ENCODE data around the gene EBNA1BP2. TPM values are rescaled to one million over a fixed set of nuclear protein-coding genes. Genes with fewer than 3 reads are reported as not detected.
"Not testable (repeated sequence)": the region's sequence is repeated elsewhere in the genome, so short reads cannot be mapped to it uniquely, and the experiment has no call there.

Gene EBNA1BP2
- total RNA-seq, 2 experiments from 2014 or later, result 115 TPM

DNA sequence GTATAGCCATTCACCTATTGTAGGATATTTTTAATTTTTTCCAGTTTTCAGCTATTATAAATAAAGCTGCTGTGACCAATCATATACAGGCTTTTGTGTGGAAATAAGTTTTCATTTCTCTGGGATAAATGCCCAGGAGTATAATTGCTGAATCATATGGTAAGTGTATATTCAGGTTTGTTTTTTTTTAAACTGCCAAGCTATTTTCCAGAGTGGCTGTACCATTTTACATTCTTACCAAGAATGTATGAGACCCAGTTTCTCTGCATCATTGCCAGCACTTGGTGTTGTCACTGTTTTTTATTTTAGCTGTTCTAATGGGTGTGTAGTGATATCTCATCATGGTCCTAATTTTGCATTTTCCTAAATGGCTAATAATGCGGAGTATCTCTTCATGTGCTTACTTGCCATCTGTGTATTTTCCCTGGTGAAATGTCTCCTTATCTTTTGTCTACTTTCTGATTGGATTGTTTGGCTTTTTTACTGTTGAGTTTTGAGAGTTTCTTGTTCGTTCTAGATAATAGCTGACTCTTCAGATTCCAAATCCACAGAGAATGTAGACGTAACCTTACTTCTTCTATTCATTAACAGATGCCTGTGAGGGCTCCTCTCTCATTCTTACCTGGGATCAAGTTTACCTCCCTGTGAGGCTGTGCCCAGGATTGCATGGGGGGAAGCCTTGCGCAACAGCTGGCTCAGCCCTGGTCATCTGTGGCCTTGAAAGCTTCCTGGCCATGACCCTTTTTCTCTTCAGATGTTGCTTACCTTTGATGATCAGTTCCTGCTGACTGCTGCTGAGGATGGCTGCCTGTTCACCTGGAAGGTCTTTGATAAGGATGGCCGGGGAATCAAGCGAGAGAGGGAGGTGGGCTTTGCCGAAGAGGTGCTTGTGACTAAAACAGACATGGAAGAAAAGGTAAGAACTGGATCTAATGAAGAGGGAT lies 42.7 kb upstream of the EBNA1BP2 start:
- ChIA-PET POLR2A (no interaction called here), CTCF (interaction anchor here (4.0 kb wide), 1 partner anchor 12 kb away, joined by 15 read pairs; no protein-coding TSS in a partner anchor)
- no peak overlapping the region for H3K4me3 Mint-ChIP-seq
- DNase-seq (no peak), ATAC-seq (no peak)
- H3K9me3 Mint-ChIP-seq, result no peaks in the 10 kb centered on the region
- H3K27ac Mint-ChIP-seq, result no peak overlapping the region
- no peaks in the 10 kb centered on the region for H3K4me1 Mint-ChIP-seq (ENCODE audit: low read depth)
- no peaks in the 10 kb centered on the region for H3K27me3 Mint-ChIP-seq
- H3K36me3 Mint-ChIP-seq (ENCODE audit: low read depth), result no peaks in the 10 kb centered on the region
- intact Hi-C loops (cut with micrococcal nuclease), result no loop called here
- TF ChIP-seq, protein P1, sequence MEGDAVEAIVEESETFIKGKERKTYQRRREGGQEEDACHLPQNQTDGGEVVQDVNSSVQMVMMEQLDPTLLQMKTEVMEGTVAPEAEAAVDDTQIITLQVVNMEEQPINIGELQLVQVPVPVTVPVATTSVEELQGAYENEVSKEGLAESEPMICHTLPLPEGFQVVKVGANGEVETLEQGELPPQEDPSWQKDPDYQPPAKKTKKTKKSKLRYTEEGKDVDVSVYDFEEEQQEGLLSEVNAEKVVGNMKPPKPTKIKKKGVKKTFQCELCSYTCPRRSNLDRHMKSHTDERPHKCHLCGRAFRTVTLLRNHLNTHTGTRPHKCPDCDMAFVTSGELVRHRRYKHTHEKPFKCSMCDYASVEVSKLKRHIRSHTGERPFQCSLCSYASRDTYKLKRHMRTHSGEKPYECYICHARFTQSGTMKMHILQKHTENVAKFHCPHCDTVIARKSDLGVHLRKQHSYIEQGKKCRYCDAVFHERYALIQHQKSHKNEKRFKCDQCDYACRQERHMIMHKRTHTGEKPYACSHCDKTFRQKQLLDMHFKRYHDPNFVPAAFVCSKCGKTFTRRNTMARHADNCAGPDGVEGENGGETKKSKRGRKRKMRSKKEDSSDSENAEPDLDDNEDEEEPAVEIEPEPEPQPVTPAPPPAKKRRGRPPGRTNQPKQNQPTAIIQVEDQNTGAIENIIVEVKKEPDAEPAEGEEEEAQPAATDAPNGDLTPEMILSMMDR (IDR thresholded peaks at IDR 0.05), result no peak

DNA sequence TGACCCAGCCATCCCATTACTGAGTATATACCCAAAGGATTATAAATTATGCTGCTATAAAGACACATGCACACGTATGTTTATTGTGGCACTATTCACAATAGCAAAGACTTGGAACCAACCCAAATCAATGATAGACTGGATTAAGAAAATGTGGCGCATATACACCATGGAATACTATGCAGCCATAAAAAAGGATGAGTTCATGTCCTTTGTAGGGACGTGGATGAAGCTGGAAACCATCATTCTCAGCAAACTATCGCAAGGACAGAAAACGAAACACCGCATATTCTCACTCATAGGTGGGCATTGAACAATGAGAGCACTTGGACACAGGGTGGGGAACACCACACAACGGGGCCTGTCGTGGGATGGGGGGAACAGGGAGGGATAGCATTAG lies 36.2 kb upstream of the EBNA1BP2 start:
- H3K4me3 Mint-ChIP-seq; intact Hi-C loops (cut with micrococcal nuclease); ATAC-seq; H3K4me1 Mint-ChIP-seq (ENCODE audit: low read depth); H3K9me3 Mint-ChIP-seq; H3K27ac Mint-ChIP-seq; H3K27me3 Mint-ChIP-seq; POLR2A ChIA-PET; CTCF ChIA-PET; H3K36me3 Mint-ChIP-seq (ENCODE audit: low read depth); DNase-seq: not testable (repeated sequence)

DNA sequence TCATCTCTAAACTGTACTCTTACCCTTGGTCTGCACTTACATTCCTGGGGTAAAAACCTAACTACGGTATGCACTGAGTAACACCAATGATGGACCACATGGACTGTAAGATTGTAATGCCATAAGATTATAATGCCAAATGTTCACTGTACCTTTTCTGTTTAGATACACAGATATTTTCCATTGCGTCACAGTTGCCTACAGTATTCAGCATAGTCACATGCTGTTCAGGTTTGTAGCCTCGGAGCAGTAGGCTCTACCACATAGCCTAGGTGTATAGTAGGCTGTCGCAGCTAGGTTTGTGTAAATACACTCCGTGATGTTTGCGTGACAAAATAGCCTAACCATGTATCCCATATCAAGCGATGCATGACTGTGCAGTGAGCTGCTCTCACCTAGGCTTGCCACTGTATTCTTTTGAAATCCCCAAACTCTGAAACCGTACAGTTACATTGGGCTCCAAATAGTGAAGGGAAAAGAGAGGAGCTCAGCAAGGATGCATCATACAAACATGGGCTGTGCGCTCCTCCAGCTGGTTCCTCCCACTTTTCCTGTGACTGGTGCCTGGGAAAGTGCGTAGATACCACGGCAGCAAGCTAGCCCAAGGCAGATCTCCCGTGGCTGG lies 35.3 kb upstream of the EBNA1BP2 start:
- H3K27me3 Mint-ChIP-seq, result peaks cover 6% of the 10 kb centered on the region
- no peak overlapping the region for H3K27ac Mint-ChIP-seq
- TF ChIP-seq, protein P1 (IDR thresholded peaks at IDR 0.05), result no peak
- no peaks in the 10 kb centered on the region for H3K4me1 Mint-ChIP-seq (ENCODE audit: low read depth)
- DNase-seq, result no peak
- no peak overlapping the region for H3K4me3 Mint-ChIP-seq
- intact Hi-C loops (cut with micrococcal nuclease), result no loop called here
- ChIA-PET POLR2A (no interaction called here), CTCF (no interaction called here)
- peaks cover 4% of the 10 kb centered on the region for H3K9me3 Mint-ChIP-seq
- H3K36me3 Mint-ChIP-seq (ENCODE audit: low read depth), result no peaks in the 10 kb centered on the region
- ATAC-seq, result no peak

DNA sequence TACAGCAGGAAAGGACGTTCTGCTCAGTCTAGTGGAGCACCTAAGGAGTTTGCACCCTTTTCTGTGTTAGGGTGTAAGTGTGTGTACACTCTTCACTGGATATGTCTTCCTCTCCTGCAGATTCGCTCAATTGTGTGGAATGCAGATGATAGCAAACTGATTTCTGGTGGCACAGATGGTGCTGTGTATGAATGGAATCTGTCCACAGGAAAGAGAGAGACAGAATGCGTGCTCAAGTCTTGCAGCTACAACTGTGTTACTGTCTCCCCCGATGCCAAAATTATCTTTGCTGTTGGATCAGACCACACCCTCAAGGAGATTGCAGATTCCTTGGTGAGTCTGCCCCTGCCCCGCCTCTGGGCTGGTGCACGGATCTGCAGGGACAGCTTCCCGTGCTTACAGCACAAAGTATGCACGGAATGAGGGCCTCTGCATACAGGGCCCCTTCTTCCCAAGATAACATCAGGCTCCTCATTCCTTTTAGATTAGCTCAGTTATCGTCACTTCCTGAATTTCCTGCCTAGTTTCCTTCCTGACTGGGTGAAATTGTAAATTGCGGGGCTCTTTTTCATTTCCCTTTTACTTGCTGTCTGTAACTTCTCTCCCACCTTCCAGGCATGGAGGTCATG lies 34.6 kb upstream of the EBNA1BP2 start:
- Mint-ChIP-seq H3K9me3 (peaks cover 4% of the 10 kb centered on the region), H3K27ac (no peak overlapping the region), H3K27me3 (peaks cover 6% of the 10 kb centered on the region), H3K4me3 (no peak overlapping the region), H3K36me3 (ENCODE audit: low read depth) (no peaks in the 10 kb centered on the region), H3K4me1 (ENCODE audit: low read depth) (no peaks in the 10 kb centered on the region)
- ChIA-PET CTCF (no interaction called here), POLR2A (no interaction called here)
- DNase-seq (no peak), ATAC-seq (no peak)
- TF ChIP-seq, protein P1 (IDR thresholded peaks at IDR 0.05), result no peak
- intact Hi-C loops (cut with micrococcal nuclease), result no loop called here

DNA sequence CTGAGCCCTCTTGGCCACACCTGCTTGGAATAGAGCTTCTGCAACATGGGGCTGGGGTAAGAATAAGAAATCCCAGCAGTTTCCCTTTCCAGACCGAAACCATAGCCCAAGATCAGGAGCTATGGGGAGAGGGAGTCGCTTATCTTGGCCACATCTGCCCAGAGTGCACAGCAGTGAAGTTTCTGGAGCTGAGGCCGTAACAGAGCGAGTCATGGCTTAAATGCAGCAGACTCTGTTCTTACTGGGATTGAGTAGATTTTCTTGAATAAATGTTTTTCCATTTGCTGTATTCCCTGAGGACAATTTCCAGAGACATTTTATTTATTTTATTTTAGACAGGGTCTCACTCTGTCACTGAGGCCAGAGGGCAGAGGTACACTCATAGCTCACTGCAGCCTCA lies 33.6 kb upstream of the EBNA1BP2 start:
- no peaks in the 10 kb centered on the region for H3K4me1 Mint-ChIP-seq (ENCODE audit: low read depth)
- intact Hi-C loops (cut with micrococcal nuclease), result no loop called here
- ChIA-PET POLR2A (no interaction called here), CTCF (no interaction called here)
- H3K27ac Mint-ChIP-seq, result no peak overlapping the region
- no peak for ATAC-seq
- H3K4me3 Mint-ChIP-seq, result no peak overlapping the region
- TF ChIP-seq, protein P1 (IDR thresholded peaks at IDR 0.05), result no peak
- H3K27me3 Mint-ChIP-seq, result peaks cover 6% of the 10 kb centered on the region
- no peak for DNase-seq
- H3K9me3 Mint-ChIP-seq, result peaks cover 4% of the 10 kb centered on the region
- no peaks in the 10 kb centered on the region for H3K36me3 Mint-ChIP-seq (ENCODE audit: low read depth)
